Panc1 (cell line): ENCODE data around the gene GPC3.

Experiments used
- POLR2AphosphoS5 ChIP-seq: IDR thresholded peaks from 2 replicates; pipeline ENCODE4 v1.6.1; 2012; ENCODE audit warnings: mild to moderate bottlenecking, low read depth, low read length, moderate library complexity
- TF ChIP-seq, protein P1 (sequence below): fragments of 450-650 bp; IDR thresholded peaks from 2 replicates; pipeline ENCODE4 v1.5.1; 2017; ENCODE audit warnings: mild to moderate bottlenecking

DNA sequence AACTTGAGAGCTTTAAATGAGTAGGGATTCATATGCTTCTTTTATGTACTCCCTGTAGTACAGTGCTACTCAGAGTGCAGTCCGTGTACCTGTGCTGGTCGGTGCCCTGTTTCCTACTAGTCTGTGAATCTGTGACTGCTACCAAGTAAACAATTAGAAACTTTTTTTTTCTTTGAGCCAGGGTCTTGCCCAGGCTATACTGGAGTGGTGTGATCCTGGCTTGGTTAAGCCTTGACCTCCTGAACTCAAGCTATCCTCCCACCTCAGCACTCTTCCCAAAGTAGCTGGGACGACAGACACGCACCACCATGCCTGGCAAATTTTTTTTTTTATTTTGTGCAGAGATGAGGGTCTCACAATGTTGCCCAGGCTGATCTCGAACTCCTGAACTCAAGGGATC lies 6.4 kb upstream of the GPC3 start:
- TF ChIP-seq, protein P1, sequence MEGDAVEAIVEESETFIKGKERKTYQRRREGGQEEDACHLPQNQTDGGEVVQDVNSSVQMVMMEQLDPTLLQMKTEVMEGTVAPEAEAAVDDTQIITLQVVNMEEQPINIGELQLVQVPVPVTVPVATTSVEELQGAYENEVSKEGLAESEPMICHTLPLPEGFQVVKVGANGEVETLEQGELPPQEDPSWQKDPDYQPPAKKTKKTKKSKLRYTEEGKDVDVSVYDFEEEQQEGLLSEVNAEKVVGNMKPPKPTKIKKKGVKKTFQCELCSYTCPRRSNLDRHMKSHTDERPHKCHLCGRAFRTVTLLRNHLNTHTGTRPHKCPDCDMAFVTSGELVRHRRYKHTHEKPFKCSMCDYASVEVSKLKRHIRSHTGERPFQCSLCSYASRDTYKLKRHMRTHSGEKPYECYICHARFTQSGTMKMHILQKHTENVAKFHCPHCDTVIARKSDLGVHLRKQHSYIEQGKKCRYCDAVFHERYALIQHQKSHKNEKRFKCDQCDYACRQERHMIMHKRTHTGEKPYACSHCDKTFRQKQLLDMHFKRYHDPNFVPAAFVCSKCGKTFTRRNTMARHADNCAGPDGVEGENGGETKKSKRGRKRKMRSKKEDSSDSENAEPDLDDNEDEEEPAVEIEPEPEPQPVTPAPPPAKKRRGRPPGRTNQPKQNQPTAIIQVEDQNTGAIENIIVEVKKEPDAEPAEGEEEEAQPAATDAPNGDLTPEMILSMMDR = no peak
- no peak for TF ChIP-seq POLR2AphosphoS5
